ENCODE measurements around the gene PRRC2A.

Gene PRRC2A

DNA sequence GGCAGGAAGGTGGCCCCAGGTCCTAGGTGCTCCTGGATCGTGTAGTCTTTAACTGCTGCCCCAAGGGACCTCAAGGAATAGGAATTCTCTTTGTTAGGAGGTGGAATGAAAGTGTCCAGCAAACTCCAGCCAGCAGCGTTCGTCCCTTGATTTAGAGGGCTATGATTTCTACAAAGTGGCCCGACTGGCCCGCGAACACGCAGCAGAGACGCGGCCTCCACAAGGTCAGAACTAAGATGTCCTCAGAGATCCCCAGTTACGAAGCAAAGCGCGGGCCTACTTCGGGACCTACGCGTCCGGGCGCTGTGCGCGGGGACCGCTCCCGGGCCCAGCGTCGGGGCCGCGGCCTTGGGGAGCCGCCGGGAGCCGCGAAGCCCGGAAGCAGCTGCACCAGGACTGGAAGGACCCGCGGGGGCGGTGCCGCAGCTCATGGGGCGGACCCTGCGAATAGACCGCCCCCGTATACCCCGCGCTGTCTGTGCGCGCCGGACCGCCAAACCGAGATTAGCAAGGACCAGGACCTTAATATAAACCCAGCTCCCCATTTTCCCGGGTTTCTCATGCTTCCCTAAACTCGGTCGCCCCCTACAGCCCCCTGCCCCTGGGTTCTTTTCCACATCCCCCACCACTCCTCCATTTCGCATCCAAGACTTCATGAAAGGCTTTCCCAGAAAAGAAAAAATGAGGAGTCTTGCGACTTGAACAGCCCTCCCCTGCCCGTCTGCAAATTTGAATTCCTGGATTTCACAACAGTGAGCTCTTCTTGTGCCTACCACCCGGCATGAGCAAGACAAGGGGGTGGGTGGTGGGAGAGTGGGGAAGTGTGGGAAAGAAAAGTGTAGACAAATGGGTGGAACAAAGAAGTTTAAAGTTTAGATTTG is 40.1 kb downstream of the PRRC2A start, which contains the start of gene C6orf47:
Gene C6orf47, minus strand, starts transcription at position 398 of the 881 bp plus-strand sequence. CDS start 831 bp downstream, outside the sequence.
- Histone ChIP-seq H3K4me3 (ENCODE audit: low read length) (peak within 1 kb of the TSS; percentile 95), H3K27ac (ENCODE audit: low read depth, low read length) (peak within 1 kb of the TSS; percentile 89), H3K9ac (ENCODE audit: low read length) (peak within 1 kb of the TSS; percentile 93), H3K27me3 (ENCODE audit: control insufficient read depth, insufficient read depth, low read length) (no peaks in the 10 kb centered on the region), H3K4me1 (ENCODE audit: control insufficient read depth, insufficient read depth, low read length) (peaks cover 29% of the 10 kb centered on the region), H3K36me3 (ENCODE audit: control insufficient read depth, insufficient read depth, low read length) (peaks cover 8% of the 10 kb centered on the region)

- Histone ChIP-seq H3K9ac (ENCODE audit: low read length) (no peak overlapping the region), H3K4me3 (ENCODE audit: low read length) (peak overlapping the region; percentile 95), H3K4me1 (ENCODE audit: control insufficient read depth, insufficient read depth, low read length) (peaks cover 29% of the 10 kb centered on the region), H3K27me3 (ENCODE audit: control insufficient read depth, insufficient read depth, low read length) (no peaks in the 10 kb centered on the region), H3K36me3 (ENCODE audit: control insufficient read depth, insufficient read depth, low read length) (peaks cover 6% of the 10 kb centered on the region), H3K27ac (ENCODE audit: low read depth, low read length) (peak overlapping the region; percentile 89)
Measured at GRCh38 chr6:31661262-31662123, 41.0 kb downstream of the PRRC2A start.

DNA sequence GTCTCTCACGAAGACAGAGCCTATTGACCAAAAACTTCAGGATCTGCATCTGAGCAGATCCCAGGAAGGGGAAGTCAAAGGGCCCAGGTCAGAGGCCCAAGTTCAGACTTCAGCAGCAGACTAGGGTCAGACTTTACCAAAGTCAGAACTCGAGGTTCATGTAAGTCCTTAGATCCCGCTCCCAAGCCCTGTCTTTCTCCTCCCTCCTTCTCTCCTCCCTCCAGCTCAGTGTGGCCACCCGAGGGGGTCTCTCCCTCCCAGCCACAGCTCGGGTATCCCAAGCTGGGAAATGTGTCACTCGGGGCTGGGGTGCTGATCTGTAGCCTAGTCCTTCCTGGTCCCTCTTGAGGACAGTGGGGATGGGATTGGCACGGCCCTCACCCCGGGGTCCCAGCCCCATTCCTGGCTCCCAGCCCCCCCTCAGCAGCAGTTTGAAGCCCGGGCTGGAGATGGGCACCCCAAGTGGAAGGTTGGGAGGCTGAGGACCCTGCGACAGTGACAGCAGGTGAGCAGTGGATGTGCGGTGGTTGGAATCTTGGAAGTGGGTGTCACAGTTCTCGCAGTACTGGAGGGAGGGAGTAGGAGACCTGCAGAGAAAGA is 41.7 kb downstream of the PRRC2A start:
- H3K4me1 ChIP-seq (ENCODE audit: control insufficient read depth, insufficient read depth, low read length): peaks cover 34% of the 10 kb centered on the region

GRCh38 chr6:31663126-31663960 is 42.8 kb downstream of the PRRC2A start:
- Histone ChIP-seq H3K4me1 (ENCODE audit: control insufficient read depth, insufficient read depth, low read length) (peaks cover 33% of the 10 kb centered on the region), H3K36me3 (ENCODE audit: control insufficient read depth, insufficient read depth, low read length) (peaks cover 11% of the 10 kb centered on the region), H3K27ac (ENCODE audit: low read depth, low read length) (peak overlapping the region; percentile 90), H3K9ac (ENCODE audit: low read length) (peak overlapping the region; percentile 42), H3K27me3 (ENCODE audit: control insufficient read depth, insufficient read depth, low read length) (no peaks in the 10 kb centered on the region), H3K4me3 (ENCODE audit: low read length) (peak overlapping the region; percentile 73)

More for the DNA sequence above, 41.7 kb downstream of the PRRC2A start:
- Histone ChIP-seq H3K27me3 (ENCODE audit: control insufficient read depth, insufficient read depth, low read length) (no peaks in the 10 kb centered on the region), H3K4me3 (ENCODE audit: low read length) (no peak overlapping the region), H3K36me3 (ENCODE audit: control insufficient read depth, insufficient read depth, low read length) (peaks cover 3% of the 10 kb centered on the region), H3K27ac (ENCODE audit: low read depth, low read length) (no peak overlapping the region), H3K9ac (ENCODE audit: low read length) (no peak overlapping the region)

- Histone ChIP-seq H3K36me3 (ENCODE audit: control insufficient read depth, insufficient read depth, low read length) (peaks cover 19% of the 10 kb centered on the region), H3K4me3 (ENCODE audit: low read length) (peak overlapping the region; percentile 73), H3K4me1 (ENCODE audit: control insufficient read depth, insufficient read depth, low read length) (peaks cover 26% of the 10 kb centered on the region), H3K27me3 (ENCODE audit: control insufficient read depth, insufficient read depth, low read length) (no peaks in the 10 kb centered on the region), H3K9ac (ENCODE audit: low read length) (peak overlapping the region; percentile 42), H3K27ac (ENCODE audit: low read depth, low read length) (peak overlapping the region; percentile 90)
Measured at GRCh38 chr6:31663961-31664789, 43.7 kb downstream of the PRRC2A start.

DNA sequence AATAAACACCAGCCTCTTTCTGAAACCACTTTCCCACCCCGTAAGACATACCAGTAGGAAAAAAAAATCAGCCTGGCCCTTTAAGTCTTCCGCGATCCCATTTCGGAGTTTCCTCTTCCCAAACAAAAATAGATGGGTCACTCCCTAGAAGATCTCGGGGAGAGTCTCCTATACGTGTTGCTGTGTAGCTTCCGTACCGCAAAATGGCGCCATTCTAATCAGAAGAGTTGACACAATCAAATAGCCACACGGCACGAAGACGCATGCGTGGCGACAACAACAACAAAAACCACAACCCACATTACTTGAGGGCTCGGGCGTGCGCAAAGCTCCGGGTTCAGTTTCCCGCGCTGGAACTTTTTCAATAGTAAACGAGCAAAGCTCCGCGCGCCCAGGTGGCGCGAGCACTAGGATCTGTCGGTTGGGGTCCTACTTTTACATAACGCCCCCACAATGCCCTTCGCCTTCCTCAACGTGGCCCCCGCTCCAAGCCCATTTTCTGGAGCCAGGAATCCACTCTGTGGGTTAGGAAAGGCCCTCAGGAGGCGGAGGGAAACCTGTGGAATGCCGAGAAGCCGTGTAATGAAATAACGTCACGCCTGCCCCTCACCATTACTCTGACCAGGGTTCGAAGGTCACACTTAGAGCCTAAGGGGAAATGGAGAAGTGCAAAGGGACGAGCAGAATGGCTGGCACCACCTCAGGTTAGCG is 44.4 kb downstream of the PRRC2A start, which contains the start of gene GPANK1:
Gene GPANK1, minus strand, starts transcription at position 208 of the 711 bp plus-strand sequence. CDS start 519 bp downstream, outside the sequence.
- H3K27me3 ChIP-seq (ENCODE audit: control insufficient read depth, insufficient read depth, low read length): no peaks in the 10 kb centered on the region
- H3K4me3 ChIP-seq (ENCODE audit: low read length): peak within 1 kb of the TSS; percentile 73
- H3K9ac ChIP-seq (ENCODE audit: low read length): peak within 1 kb of the TSS; percentile 56
- H3K36me3 ChIP-seq (ENCODE audit: control insufficient read depth, insufficient read depth, low read length): peaks cover 26% of the 10 kb centered on the region
- peaks cover 19% of the 10 kb centered on the region for H3K4me1 ChIP-seq (ENCODE audit: control insufficient read depth, insufficient read depth, low read length)
- peak within 1 kb of the TSS; percentile 90 for H3K27ac ChIP-seq (ENCODE audit: low read depth, low read length)

GRCh38 chr6:31665501-31666336 is 45.2 kb downstream of the PRRC2A start, which contains the start of gene CSNK2B:
TSS of gene CSNK2B (plus strand) at chr6:31666080. CDS start at chr6:31666832, 752 bp downstream.
- Histone ChIP-seq H3K9ac (ENCODE audit: low read length) (peak within 1 kb of the TSS; percentile 79), H3K27ac (ENCODE audit: low read depth, low read length) (peak within 1 kb of the TSS; percentile 90), H3K27me3 (ENCODE audit: control insufficient read depth, insufficient read depth, low read length) (no peaks in the 10 kb centered on the region), H3K4me1 (ENCODE audit: control insufficient read depth, insufficient read depth, low read length) (peaks cover 18% of the 10 kb centered on the region), H3K36me3 (ENCODE audit: control insufficient read depth, insufficient read depth, low read length) (peaks cover 33% of the 10 kb centered on the region), H3K4me3 (ENCODE audit: low read length) (peak within 1 kb of the TSS; percentile 73)

DNA sequence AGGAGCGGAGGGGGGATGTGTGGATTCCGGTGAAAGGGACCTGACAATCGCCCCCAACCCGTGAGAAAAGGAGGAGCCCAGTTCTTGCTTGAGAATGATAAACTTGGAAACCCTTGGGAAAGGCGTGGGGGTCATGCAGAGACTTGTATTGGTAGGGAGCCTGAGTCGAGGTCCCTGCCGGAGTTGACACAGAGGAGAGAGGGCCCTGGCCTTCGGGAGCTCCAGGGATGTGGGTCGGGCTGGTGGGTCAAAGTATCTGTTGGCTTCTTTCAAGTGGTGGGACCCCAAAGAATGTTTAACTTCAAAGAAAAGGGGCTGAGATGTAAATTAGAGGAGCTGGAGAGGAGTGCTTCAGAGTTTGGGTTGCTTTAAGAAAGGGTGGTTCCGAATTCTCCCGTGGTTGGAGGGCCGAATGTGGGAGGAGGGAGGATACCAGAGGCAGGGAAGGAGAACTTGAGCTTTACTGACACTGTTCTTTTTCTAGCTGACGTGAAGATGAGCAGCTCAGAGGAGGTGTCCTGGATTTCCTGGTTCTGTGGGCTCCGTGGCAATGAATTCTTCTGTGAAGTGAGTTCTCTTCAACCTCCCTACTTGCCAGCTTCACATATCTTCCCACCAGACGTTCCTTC is 45.9 kb downstream of the PRRC2A start:
- Histone ChIP-seq H3K36me3 (ENCODE audit: control insufficient read depth, insufficient read depth, low read length) (peaks cover 40% of the 10 kb centered on the region), H3K4me1 (ENCODE audit: control insufficient read depth, insufficient read depth, low read length) (peaks cover 18% of the 10 kb centered on the region), H3K9ac (ENCODE audit: low read length) (peak overlapping the region; percentile 79), H3K27me3 (ENCODE audit: control insufficient read depth, insufficient read depth, low read length) (no peaks in the 10 kb centered on the region), H3K4me3 (ENCODE audit: low read length) (peak overlapping the region; percentile 73), H3K27ac (ENCODE audit: low read depth, low read length) (peak overlapping the region; percentile 84)

GRCh38 chr6:31669676-31670075 is 49.2 kb downstream of the PRRC2A start, which contains the start of gene LY6G5B:
TSS of gene LY6G5B (plus strand) at chr6:31669976. CDS start at chr6:31670951, 975 bp downstream.
- Histone ChIP-seq H3K36me3 (ENCODE audit: control insufficient read depth, insufficient read depth, low read length) (peaks cover 51% of the 10 kb centered on the region), H3K27me3 (ENCODE audit: control insufficient read depth, insufficient read depth, low read length) (no peaks in the 10 kb centered on the region), H3K4me1 (ENCODE audit: control insufficient read depth, insufficient read depth, low read length) (peaks cover 5% of the 10 kb centered on the region), H3K9ac (ENCODE audit: low read length) (no peak within 1 kb of the TSS), H3K4me3 (ENCODE audit: low read length) (no peak within 1 kb of the TSS), H3K27ac (ENCODE audit: low read depth, low read length) (no peak within 1 kb of the TSS)
